Left renal pelvis (tissue), 4 donors: ENCODE results near the gene OR6B2. TPM values are rescaled to one million over a fixed set of nuclear protein-coding genes. Genes with fewer than 3 reads are reported as not detected.

ENCODE experiments used
- DNase-seq, 4 donors: peaks; one replicate each; pipeline ENCODE4 v3.0.0-alpha.2; 2013; ENCODE audit warnings: low read depth in 4 of 4, low spot score in 3 of 4
- polyA plus RNA-seq, 4 donors: library from polyadenylated mRNA; unstranded; fragments of 120-200 nt; gene quantifications; one replicate each; pipeline ENCODE4 v1.2.1, GENCODE V29; 2013; ENCODE audit not compliant: insufficient read length in 4 of 4

OR6B2 gene
- polyA plus RNA-seq, 4 donors: not detected

DNA sequence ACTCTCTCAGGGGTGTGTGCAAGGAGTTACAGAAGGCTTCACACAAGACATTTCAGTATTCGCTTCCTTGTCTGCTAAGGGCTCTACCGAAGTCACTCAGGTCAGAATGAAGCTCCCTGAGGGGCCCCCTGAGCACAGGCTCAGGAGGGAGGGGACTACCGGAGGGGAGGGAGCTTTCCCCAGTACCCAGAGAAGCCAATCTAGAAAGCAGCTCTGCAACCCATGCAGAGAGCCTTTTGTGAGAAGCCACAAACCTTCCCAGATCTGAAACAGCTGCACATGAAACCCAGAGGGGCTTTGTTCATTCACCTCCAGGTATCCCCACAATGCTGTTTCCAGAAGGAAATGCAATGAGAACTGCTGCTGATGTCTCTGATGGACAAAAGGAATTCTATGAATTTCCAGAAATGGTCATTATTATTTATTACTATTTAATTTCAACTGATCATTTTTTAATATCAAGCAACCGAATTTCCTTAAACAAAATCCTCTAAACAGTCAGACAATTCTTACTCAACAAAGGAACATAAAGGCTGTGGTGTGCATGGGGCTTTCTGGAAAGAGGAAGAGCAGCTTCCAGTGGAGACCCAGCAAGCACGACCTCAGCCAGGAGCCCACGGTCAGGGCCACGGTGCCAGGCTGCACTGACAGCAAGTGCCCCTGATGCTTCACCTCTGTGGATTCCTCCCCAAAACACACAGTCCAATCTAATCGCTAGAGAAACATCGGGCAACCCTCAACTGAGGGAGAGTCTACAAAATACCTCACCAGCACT is 47.0 kb downstream of the OR6B2 start:
- DNase-seq: no peak

Other genes with a start within 250 kb of the OR6B2 start
- 100 to 1,000 TPM in 2 of 4 donors, 10 to 100 TPM in 2; 89.3 to 142 (median 113) TPM for gene NDUFA10, start 5.1 kb downstream of the OR6B2 start, polyA plus RNA-seq
- not detected for gene OR6B3, start 23.1 kb upstream of the OR6B2 start, polyA plus RNA-seq
- 100 to 1,000 TPM in 1 of 4 donors, 10 to 100 TPM in 3; 71.6 to 107 (median 73.5) TPM for gene COPS9, start 105.9 kb upstream of the OR6B2 start, polyA plus RNA-seq
- gene OTOS, start 110.2 kb upstream of the OR6B2 start, polyA plus RNA-seq: under 1 TPM in 3 of 4 donors, not detected in 1; 0.26 to 0.46 (median 0.33) TPM